Measurements from ENCODE around the gene EGFL7. TPM values are rescaled to one million over a fixed set of nuclear protein-coding genes. Genes with fewer than 3 reads are reported as not detected.

The EGFL7 gene
- total RNA-seq, 1 donor from 2014 or later = 61.5 TPM

DNA sequence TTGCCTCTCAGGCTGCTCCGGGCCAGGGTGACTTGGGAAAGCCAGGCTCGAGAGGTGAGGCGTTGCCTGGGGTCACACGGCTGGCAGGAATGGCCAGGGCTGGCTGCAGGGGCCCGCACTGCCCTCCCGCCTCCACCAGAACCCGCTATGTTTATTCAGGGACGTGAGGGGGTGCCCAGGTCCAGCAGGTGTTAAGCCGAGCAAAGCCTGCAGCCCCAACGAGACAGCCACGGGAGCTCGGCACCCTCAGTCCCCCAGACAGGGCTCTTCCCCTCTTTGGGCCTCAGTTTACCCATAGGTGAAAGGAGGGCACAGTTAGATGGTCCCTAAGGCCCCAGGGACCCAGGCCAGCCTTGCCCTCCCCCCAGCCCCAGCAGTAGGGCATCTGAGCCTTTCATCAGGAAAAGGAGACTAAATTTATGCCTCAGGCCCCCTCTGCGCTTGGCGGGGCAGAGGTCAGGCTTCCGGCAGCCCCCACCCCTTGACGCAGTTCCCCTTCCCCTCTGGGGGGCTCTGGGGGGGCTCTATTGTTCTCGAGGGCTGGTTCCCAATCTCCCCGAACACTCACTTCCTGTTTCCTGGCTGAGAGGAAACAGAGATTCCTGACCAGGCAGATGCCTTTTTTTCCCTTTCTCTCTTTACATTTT lies 7.1 kb upstream of the EGFL7 start:
- intact Hi-C loops (cut with DNase I) = no loop called here
- ATAC-seq (ENCODE audit: poor library complexity) (peak; percentile 51), DNase-seq (peak; percentile 68)

- DNase-seq = peak; percentile 39
- no peak for ATAC-seq (ENCODE audit: poor library complexity)
- intact Hi-C loops (cut with DNase I) = no loop called here
Measured at GRCh38 chr9:136656183-136656738, 6.5 kb upstream of the EGFL7 start.

DNA sequence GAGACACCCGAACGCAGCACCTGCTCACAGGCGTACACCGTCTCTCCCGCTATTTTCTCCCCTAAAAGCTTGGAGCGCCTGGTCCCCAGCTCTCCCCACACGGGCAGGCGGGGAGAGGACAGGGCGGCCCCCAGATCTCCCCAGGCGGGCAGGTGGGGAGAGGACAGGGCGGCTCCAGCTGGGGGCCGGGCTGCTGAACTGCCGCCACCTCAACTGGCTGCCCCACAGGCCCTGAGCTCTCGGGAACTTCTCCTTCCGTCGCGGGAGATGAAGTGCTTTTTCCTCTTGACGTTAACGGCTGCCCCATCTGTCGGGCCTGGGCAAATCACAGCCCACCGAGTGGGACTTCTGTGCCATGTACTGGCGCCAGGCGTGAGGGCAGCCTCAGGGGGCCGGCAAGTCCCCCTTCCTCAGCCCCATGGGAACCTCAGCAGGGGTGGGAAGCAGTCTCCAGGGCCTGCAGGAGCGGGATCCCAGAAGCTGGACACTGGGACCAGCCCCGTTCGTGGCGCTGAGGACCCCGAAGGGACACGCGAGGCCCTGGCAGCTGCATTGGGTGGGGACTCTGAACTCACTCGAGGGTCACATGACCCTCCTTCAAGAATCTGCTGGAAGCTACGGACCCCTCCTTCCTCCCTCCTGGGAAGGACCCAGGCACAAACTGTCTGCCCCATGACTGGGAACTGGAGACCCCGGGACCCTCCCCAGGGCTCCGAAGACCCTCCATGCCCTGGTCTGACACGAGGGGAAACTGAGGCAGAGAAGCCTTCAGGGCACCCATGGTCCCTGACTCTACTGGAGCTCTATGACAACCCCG lies 5.7 kb upstream of the EGFL7 start:
- peak; percentile 49 for DNase-seq
- peak; percentile 19 for ATAC-seq (ENCODE audit: poor library complexity)
- intact Hi-C loops (cut with DNase I) = no loop called here

DNA sequence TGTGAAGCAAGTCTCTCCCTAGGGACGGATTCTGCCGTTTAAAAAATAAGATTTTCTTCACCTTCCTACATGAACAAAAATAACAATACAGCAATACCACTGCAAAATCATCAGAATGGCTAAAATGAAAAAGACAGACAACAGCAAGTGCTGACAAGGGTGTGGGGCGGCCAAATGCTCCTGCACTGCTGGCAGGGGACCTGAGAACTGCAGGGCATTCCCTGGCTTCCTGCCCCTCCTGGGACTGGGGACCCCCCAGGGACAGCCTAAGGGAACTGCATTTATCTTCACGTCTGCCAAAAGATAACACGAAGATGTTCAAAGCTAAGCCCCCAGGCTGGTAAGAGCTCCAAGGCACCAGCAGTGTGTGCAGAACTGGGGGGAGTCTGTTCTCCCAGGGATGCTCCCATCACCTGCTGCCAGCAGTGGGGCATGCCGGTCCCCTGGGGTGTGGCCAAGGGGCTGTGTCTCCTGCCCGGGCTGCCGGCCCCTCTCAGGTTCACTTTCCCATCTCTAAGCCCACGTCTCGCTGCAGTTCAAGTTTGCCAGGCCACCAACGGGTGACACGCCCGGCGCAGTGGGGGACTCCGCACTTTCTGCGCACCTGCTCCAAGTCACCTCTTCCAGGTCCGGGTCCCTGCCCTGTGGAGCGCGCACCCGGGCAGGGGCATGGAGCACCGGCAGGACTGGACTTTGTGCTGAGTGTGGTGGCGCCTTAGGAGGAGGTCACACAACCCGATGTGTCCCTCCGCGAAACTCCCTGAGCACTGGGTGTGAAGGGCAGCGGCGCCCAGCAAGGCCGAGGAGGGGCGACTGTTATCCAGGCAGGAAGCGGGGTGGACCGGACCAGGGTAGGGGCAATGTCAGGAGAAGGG lies 4.5 kb upstream of the EGFL7 start:
- DNase-seq (peak; percentile 47), ATAC-seq (ENCODE audit: poor library complexity) (no peak)
- intact Hi-C loops (cut with DNase I) = no loop called here

DNA sequence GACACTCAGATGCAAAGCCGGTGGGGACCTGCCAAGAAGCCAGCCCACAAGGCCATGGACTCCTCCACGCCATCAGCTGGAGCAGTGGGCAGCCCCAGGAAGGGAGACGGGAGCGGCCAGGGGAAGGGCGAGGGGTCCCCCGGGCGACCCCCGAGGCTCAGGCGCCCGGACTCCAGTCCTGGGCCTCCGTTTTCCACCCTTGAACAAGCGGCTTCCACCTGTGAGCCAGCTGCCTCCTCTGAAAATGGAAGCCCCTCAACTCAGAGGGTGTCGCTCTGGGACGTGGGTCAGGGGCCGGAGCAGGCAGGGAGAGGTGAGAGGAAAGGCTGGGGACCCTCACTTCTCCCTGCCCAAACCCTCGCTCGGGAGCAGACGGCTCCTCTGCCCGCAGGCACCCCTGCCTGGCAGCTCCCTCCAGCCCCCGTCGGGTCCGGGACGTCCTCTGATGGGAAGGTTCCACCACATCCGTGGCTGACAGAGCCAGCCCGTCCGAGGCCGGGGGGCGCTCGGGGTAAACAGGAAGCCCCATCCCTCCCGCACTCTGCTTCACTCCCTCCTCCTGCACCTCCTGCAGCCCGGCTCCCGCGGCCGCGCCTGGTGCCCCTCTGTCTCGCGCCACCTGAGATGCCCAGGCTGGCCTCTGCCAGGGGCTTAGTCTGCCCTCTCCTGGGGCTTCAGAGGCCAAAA lies 3.7 kb upstream of the EGFL7 start:
- DNase-seq (peak; percentile 37), ATAC-seq (ENCODE audit: poor library complexity) (no peak)
- intact Hi-C loops (cut with DNase I) = no loop called here

DNA sequence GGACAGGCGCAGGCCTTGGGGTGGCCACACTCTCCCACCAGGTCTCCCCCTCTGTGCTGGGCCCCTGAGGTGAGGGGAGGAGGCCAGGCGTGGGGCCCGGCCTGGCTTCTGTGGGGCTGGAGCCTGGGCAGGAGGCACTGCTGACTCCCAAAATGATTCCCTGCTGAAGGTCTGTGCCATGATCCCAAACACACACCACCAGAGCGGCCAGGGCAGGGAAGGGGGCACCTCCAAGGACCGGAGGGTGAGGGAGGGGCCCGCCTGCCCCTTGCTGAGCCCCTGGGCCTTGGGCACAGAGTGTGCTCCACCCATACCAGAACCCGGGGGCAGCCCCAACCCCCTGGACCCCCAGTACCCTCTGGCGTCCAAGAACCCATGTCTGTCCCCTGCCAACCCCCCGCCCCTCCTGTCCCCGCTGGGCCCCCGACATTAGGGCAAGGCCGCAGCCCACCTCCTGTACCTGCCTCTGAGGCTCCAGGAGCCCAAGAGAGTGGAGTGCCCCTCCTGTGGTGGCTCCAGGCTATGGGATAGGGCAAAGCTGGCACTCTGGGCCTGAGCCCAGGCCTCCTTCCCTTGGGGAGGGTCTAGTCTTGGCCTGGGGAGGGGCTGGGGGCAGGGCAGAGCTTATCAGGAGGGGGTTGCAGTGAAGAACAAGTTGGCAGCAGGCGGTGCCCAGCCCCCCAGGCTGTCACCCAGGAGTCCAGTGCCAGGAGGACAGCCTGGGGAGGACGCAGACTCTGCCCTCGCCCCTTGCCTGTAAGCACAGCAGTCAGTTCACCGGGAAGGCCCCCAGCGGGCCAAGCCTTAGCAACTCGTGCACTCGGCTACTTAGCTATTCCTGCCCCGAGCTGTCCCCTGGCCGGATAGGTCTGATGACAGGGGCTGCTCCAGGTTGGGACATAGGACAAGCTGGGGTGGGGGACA lies 2.6 kb upstream of the EGFL7 start:
- no peak for ATAC-seq (ENCODE audit: poor library complexity)
- intact Hi-C loops (cut with DNase I) = no loop called here
- DNase-seq = peak; percentile 40

GRCh38 chr9:136660971-136661550 lies 1.7 kb upstream of the EGFL7 start:
- DNase-seq = peak; percentile 40
- no peak for ATAC-seq (ENCODE audit: poor library complexity)
- intact Hi-C loops (cut with DNase I) = no loop called here

- intact Hi-C loops (cut with DNase I) = no loop called here
- ATAC-seq (ENCODE audit: poor library complexity) = no peak
- DNase-seq = peak; percentile 33
Measured at GRCh38 chr9:136661641-136662325, 933 bp upstream of the EGFL7 start.

DNA sequence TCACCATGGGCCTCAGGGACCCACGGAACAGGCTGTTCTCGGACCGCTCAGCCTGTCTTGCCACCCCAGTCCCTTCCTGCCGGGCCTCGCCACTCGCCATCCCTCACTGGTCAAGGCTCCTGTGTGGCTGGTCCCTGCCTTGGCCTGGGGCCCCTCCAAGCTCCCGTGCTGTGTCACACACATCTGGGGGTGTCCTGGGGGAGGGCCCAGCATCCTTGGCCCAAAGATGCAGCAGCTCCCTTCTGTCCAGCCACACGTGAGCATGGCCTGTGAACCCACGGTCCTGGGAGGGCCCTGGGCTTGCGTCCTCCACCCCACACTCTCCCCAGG lies 425 bp upstream of the EGFL7 start:
- intact Hi-C loops (cut with DNase I) = no loop called here
- peak; percentile 46 for DNase-seq
- peak; percentile 9 for ATAC-seq (ENCODE audit: poor library complexity)

GRCh38 chr9:136664000-136664915 lies 1.5 kb downstream of the EGFL7 start:
- ATAC-seq (ENCODE audit: poor library complexity) = no peak
- DNase-seq = no peak
- intact Hi-C loops (cut with DNase I) = no loop called here

DNA sequence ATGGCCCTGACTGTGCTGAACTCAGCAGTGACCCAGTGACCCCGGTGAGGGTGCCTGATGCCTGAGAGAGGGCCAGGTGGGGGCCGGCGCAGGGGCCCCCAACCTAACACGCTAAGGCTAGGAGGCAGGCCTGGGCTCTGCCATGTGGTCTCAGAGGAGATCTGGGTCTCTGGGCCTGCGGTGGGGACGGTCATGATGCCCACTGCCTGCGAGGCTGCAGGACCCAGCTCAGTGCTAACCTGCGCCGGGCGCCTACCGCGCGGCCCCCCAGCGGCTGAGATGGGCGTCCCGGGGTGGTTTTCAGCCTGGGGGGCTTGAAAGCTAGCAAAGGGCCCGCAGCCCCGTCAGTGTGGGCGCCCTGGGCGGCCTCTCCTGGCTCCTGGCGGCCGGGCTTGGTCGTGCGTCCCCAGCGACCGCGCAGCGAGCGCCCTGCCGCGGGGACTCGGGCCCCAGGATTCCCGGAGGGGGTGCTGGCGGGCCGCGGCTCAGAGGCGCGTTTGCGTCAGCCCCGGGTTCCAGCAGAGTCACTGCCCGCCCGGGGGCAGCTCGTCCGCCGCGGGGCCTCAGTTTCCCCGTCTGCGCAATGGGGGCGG lies 2.5 kb downstream of the EGFL7 start:
- intact Hi-C loops (cut with DNase I) = no loop called here

DNA sequence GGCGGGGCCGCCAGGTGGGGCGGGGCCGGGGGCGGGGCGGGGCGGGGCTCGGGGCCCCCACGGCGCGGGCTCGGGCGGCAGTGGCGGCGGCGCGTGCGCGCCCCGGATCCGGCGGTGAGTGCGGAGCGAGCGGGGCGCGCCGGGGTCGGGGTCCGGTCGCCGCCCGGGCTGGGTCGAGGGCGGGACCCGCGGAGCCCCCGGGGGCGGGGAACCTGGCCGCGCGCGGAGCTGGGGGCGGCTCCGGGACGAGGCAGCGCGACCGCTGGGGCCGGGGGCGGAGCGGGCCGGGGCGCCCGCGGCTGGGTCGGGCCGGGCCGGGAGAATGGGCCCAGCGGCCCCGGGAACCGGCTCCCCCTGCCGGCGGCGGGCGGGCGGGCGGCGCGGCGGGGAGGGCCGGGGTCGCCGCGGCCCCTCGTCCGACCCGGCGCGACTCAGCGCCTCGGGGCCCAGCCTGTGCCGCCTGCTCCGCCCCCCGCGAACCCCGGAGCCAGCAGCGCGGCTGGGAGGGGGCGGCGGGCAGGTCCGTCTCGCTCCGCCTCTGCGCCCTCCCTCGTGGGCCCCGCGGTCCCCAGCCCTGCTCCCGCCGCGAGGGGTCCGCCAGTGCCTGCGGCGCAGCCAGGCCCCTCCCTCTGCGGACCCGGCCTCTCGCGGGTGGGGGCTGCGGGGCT lies 3.1 kb downstream of the EGFL7 start:
- ATAC-seq (ENCODE audit: poor library complexity) (no peak), DNase-seq (no peak)
- intact Hi-C loops (cut with DNase I) = no loop called here

More for the DNA sequence above, 2.5 kb downstream of the EGFL7 start:
- DNase-seq (no peak), ATAC-seq (ENCODE audit: poor library complexity) (peak; percentile 6)

DNA sequence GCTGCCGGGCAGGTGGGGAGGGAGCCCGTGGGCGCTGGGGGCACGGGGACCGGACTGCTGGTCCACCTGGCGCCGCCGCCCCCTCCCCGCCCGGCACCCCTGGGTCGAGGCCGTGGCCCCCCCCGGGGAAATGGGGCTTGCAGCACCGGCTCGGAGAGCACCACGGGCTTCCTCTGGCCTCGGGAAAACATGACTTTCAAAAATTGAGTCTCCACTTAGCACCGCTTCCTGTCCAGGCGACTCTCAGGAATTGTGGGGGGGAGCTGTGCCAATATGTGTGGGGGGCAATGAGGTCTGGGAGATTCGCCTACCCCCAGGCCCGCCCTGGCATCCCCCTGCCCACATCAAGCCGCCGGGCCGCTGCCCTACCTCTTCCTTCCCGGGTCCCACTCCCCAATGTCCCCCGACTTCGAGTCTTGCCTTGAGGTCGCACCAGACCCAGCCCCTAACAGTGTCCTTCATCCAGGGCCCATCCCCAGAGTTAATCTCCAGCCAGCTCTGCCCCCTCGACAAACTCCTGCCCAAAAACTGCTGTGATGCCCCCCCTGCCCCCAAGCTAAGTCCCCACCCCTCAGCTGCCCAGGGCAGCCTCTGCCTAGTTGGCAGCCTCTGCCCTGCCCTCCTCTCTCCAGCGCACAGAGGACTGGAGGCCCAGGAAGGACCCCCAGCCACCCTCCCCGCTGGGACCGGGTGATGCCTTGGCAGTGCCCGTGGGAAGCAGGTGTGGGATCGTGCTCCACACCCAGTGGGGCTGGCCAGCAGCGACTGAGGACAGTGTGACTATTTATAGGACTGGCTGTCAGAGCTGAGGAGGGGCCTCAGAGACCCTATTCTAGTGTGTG lies 3.9 kb downstream of the EGFL7 start:
- DNase-seq (no peak), ATAC-seq (ENCODE audit: poor library complexity) (no peak)
- intact Hi-C loops (cut with DNase I) = no loop called here

Measured in Right ventricle myocardium superior (tissue), 1 donor.